SK-N-SH (cell line): Measurements from ENCODE around the gene CLCNKB.

Experiments used
- CTCF ChIP-seq: fragments of 200-600 bp; sonication (generic); IDR thresholded peaks from 2 replicates; pipeline ENCODE4 v1.6.1; 2017; ENCODE audit warnings: antibody characterized with exemption, mild to moderate bottlenecking, moderate library complexity
- EP300 ChIP-seq, 2 experiments: IDR thresholded peaks; 2 replicates each; pipeline versions ENCODE4 v1.4.0 to v1.6.1; 2012; ENCODE audit warnings: borderline replicate concordance in 1 of 2, low read depth in 1 of 2, low read length in 1 of 2
- FOXM1 ChIP-seq: IDR thresholded peaks from 2 replicates; pipeline ENCODE4 v1.4.0; 2012; ENCODE audit warnings: low read depth, mild to moderate bottlenecking
- GABPA ChIP-seq: IDR thresholded peaks from 2 replicates; pipeline ENCODE4 v1.4.0; 2012; ENCODE audit warnings: low read depth, mild to moderate bottlenecking
- JUND ChIP-seq: IDR thresholded peaks from 2 replicates; pipeline ENCODE4 v1.4.0; 2012
- MXI1 ChIP-seq: IDR thresholded peaks from 2 replicates; pipeline ENCODE4 v1.6.1; 2012; ENCODE audit warnings: mild to moderate bottlenecking, low read depth, low read length, improper control_type of control experiment
- NFIC ChIP-seq: IDR thresholded peaks from 2 replicates; pipeline ENCODE4 v1.4.0; 2012; ENCODE audit warnings: borderline replicate concordance
- POLR2AphosphoS5 ChIP-seq: IDR thresholded peaks from 2 replicates; pipeline ENCODE4 v1.6.1; 2012; ENCODE audit warnings: low read depth, low read length
- REST ChIP-seq: IDR thresholded peaks from 2 replicates; pipeline ENCODE4 v1.6.1; 2012; ENCODE audit warnings: mild to moderate bottlenecking, low read depth, low read length, moderate library complexity
- SMC3 ChIP-seq: IDR thresholded peaks from 2 replicates; pipeline ENCODE4 v1.6.1; 2012; ENCODE audit warnings: low read depth, low read length, improper control_type of control experiment
- TAF1 ChIP-seq: IDR thresholded peaks from 2 replicates; pipeline ENCODE4 v1.6.1; 2012; ENCODE audit warnings: low read depth, mild to moderate bottlenecking, low read length, moderate library complexity, borderline replicate concordance
- TF ChIP-seq, protein P1 (sequence below): IDR thresholded peaks from 2 replicates; pipeline ENCODE4 v1.4.0; 2012; ENCODE audit warnings: low read depth
- TF ChIP-seq, protein P2 (sequence below): IDR thresholded peaks from 2 replicates; pipeline ENCODE4 v1.4.0; 2012; ENCODE audit warnings: low read depth, borderline replicate concordance

DNA sequence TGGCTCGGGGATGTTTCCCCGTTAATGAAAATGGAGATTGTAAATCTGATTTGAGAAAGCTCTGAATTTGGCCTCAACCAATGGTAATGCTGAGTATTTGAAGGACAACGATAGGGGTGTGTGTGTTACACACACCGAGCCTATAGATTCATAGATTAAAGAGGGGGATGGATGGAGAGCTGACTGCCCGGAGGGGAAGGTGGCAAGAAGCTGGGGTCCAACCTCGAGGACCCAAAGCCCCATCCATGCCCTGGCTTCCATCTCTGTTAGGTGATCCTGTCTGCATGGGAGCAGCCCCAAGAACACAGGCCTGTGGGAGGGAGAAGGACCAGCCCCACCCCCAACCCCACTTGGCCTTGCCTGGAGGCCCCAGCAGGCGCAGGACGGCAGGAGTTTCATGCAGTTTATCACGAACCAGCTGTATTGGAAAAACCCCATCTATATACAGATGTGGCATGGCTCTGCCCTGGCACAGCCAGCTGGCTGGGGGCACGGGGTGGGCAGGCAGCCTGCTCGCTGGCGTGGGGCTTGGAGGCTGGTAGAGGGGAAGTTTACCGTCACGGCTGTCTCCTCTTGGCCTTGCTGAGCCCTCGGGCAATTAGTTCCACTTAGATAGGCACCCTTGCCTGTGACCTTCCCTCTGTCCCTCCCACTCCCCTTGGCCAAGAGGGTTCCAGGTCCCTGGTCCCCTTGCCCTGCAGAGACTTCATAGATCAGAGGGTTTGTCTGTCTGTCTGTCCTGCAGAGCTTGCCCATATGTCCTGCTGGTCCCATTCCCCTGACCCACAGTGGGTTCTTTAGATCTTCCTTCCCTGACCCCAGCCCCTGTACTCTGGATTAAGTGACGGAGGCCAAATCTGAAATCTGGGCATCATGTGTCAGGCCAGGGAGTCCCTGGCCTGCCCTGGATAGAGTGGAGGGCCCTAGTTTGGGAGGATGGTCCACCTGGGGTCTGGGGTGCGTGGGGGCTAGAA, 28.8 kb upstream of the CLCNKB start:
- no peak for TF ChIP-seq TAF1
- TF ChIP-seq REST, result no peak
- no peak for TF ChIP-seq CTCF
- no peak for TF ChIP-seq EP300 (IDR thresholded peaks at IDR 0.05; ENCODE audit: borderline replicate concordance in 1 of 2, low read depth in 1 of 2, low read length in 1 of 2)
- TF ChIP-seq POLR2AphosphoS5, result no peak
- TF ChIP-seq, protein P1, sequence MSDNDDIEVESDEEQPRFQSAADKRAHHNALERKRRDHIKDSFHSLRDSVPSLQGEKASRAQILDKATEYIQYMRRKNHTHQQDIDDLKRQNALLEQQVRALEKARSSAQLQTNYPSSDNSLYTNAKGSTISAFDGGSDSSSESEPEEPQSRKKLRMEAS, result no peak
- TF ChIP-seq JUND, result no peak
- no peak for TF ChIP-seq SMC3
- TF ChIP-seq, protein P2, sequence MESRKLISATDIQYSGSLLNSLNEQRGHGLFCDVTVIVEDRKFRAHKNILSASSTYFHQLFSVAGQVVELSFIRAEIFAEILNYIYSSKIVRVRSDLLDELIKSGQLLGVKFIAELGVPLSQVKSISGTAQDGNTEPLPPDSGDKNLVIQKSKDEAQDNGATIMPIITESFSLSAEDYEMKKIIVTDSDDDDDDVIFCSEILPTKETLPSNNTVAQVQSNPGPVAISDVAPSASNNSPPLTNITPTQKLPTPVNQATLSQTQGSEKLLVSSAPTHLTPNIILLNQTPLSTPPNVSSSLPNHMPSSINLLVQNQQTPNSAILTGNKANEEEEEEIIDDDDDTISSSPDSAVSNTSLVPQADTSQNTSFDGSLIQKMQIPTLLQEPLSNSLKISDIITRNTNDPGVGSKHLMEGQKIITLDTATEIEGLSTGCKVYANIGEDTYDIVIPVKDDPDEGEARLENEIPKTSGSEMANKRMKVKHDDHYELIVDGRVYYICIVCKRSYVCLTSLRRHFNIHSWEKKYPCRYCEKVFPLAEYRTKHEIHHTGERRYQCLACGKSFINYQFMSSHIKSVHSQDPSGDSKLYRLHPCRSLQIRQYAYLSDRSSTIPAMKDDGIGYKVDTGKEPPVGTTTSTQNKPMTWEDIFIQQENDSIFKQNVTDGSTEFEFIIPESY, result no peak
- no peak for TF ChIP-seq MXI1
- no peak for TF ChIP-seq NFIC
- TF ChIP-seq FOXM1, result no peak
- no peak for TF ChIP-seq GABPA
